GM12891 (cell line): ENCODE measurements around the gene C8G.

ENCODE experiments used
- PAX5 ChIP-seq: IDR thresholded peaks from 2 replicates; pipeline ENCODE4 v1.6.1; 2011; ENCODE audit warnings: low read length, moderate library complexity, mild to moderate bottlenecking; ENCODE audit not compliant: insufficient read depth, severe bottlenecking
- POLR2A ChIP-seq: IDR thresholded peaks from 2 replicates; pipeline ENCODE4 v1.6.1; 2011; ENCODE audit warnings: low read depth, low read length, control low read depth
- POLR2AphosphoS5 ChIP-seq: IDR thresholded peaks from 2 replicates; pipeline ENCODE4 v1.6.1; 2011; ENCODE audit warnings: low read depth, low read length, control low read depth
- POU2F2 ChIP-seq: IDR thresholded peaks from 2 replicates; pipeline ENCODE4 v1.6.1; 2011; ENCODE audit warnings: low read depth, mild to moderate bottlenecking, control low read depth, low read length, moderate library complexity
- SPI1 ChIP-seq: IDR thresholded peaks from 2 replicates; pipeline ENCODE4 v1.6.1; 2011; ENCODE audit warnings: low read depth, low read length, control low read depth

DNA sequence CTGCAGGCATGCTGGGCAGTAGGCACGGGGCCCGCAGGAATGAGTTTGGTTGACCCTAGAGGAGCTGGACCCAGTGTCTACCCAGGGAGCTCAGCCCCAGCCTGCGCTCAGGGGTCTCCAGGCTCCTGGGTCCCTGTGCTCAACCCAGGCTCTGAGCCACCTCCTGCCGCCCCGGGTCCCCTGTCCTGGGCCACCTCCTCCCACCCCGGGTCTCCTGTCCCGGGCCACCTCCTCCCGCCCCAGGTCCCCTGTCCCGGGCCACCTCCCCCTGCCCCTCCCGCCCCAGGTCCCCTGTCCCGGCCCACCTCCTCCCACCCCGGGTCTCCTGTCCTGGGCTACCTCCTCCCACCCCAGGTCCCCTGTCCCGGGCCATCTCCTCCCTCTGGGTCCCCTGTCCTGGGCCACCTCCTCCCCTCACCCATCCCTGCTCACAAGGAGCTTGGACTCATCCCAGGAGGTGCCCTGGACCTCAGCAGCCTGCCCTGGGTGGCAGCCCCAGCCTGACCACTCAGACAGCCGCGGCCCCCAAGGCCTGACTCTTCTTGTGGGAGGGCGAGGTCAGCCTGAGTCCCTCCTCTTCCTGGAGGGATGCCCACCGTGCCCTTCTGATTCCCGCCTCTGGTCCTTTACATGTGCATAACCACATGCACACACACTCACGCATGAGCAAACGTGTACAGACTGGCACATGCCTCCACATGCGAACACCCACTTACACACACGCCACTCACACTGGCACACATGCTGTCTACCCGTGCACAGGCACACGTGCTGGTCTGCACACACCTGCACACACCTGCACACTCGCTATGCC lies 9.4 kb downstream of the C8G start:
- TF ChIP-seq POLR2AphosphoS5: no peak
- no peak for TF ChIP-seq POLR2A
- no peak for TF ChIP-seq POU2F2
- no peak for TF ChIP-seq SPI1
- TF ChIP-seq PAX5: no peak
